Upper lobe of right lung (tissue), 1 donor: Measurements from ENCODE around the gene G0S2. TPM values are rescaled to one million over a fixed set of nuclear protein-coding genes. Genes with fewer than 3 reads are reported as not detected.

Experiments used
- ATAC-seq: fragments of 200-7000 bp; cut with Tn5 transposase; one replicate; pipeline ENCODE4 v1.9.1; 2020; ENCODE audit warnings: mild to moderate bottlenecking, moderate library complexity
- DNase-seq: peaks from one replicate; pipeline ENCODE4 v3.0.0-alpha.2; 2020
- H3K27ac ChIP-seq: fragments of 200-600 bp; one replicate; pipeline ENCODE4 v1.8.0; 2022
- H3K27me3 ChIP-seq: fragments of 200-600 bp; one replicate; pipeline ENCODE4 v1.8.0; 2022; ENCODE audit warnings: mild to moderate bottlenecking
- H3K36me3 ChIP-seq: fragments of 200-600 bp; one replicate; pipeline ENCODE4 v1.8.0; 2022
- H3K4me1 ChIP-seq: fragments of 200-600 bp; one replicate; pipeline ENCODE4 v1.8.0; 2022
- H3K4me3 ChIP-seq: fragments of 200-600 bp; one replicate; pipeline ENCODE4 v1.8.0; 2022; ENCODE audit warnings: mild to moderate bottlenecking
- H3K9me3 ChIP-seq: fragments of 200-600 bp; one replicate; pipeline ENCODE4 v1.8.0; 2022
- intact Hi-C: fragments of 100-400 bp; cut with DNase I; formaldehyde crosslinking; loops from one replicate; pipeline ENCODE4 v1.11.0; 2022
- total RNA-seq: library from RNA; stranded (reverse); fragmentation: NEBNext Ultra II Directional; extraction: Animal tissue kit (Norgen Biotek cat#: 25700); gene quantifications from one replicate; pipeline ENCODE4 v1.2.1, GENCODE V29; 2021
- TF ChIP-seq, protein P1 (sequence below): fragments of 200-600 bp; IDR thresholded peaks from one replicate; pipeline ENCODE4 v1.8.0; 2022; ENCODE audit warnings: antibody characterized with exemption
- donor health status: DM: no; HTN: yes; CAD: no; lungs with severe emphysema.

Gene G0S2
- total RNA-seq, 1 donor from 2014 or later: 36.5 TPM

DNA sequence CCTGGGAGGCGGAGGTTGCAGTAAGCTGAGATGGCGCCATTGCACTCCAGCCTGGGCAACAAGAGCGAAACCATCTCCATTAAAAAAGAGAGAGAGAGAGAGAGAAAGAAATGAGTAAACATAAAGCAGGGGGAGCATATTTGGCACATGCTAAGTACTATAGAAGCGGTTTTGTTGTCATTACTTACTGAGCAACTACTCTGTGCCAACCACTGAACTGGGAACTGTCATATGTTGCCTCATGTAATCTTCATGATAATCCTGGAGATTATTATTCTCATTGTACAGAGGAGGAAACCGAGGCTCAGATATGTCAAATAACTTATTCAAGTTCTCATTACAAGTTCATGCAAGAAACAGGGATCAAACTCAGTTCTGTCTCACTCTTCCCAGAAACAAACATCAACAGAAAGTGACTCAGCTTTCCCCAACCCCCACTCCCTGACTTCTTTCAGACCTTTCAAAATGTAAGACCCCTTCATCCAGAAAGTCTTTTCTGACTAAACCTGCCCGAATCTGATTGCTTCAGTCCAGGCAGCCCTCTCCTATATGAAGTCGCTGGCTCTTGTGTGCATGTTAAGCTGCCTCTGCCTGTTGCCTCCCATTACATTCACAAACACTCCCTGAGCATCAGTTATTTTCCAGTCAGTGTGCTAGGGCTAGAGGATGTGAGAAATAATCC, 46.5 kb upstream of the G0S2 start:
- no peak for ATAC-seq
- H3K27me3 ChIP-seq: no peaks in the 10 kb centered on the region
- no peak overlapping the region for H3K27ac ChIP-seq
- peaks cover 19% of the 10 kb centered on the region for H3K4me1 ChIP-seq
- H3K9me3 ChIP-seq: no peaks in the 10 kb centered on the region
- no peaks in the 10 kb centered on the region for H3K36me3 ChIP-seq
- TF ChIP-seq, protein P1, sequence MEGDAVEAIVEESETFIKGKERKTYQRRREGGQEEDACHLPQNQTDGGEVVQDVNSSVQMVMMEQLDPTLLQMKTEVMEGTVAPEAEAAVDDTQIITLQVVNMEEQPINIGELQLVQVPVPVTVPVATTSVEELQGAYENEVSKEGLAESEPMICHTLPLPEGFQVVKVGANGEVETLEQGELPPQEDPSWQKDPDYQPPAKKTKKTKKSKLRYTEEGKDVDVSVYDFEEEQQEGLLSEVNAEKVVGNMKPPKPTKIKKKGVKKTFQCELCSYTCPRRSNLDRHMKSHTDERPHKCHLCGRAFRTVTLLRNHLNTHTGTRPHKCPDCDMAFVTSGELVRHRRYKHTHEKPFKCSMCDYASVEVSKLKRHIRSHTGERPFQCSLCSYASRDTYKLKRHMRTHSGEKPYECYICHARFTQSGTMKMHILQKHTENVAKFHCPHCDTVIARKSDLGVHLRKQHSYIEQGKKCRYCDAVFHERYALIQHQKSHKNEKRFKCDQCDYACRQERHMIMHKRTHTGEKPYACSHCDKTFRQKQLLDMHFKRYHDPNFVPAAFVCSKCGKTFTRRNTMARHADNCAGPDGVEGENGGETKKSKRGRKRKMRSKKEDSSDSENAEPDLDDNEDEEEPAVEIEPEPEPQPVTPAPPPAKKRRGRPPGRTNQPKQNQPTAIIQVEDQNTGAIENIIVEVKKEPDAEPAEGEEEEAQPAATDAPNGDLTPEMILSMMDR: no peak
- no peak overlapping the region for H3K4me3 ChIP-seq
- intact Hi-C loops: no loop called here
- DNase-seq: no peak

DNA sequence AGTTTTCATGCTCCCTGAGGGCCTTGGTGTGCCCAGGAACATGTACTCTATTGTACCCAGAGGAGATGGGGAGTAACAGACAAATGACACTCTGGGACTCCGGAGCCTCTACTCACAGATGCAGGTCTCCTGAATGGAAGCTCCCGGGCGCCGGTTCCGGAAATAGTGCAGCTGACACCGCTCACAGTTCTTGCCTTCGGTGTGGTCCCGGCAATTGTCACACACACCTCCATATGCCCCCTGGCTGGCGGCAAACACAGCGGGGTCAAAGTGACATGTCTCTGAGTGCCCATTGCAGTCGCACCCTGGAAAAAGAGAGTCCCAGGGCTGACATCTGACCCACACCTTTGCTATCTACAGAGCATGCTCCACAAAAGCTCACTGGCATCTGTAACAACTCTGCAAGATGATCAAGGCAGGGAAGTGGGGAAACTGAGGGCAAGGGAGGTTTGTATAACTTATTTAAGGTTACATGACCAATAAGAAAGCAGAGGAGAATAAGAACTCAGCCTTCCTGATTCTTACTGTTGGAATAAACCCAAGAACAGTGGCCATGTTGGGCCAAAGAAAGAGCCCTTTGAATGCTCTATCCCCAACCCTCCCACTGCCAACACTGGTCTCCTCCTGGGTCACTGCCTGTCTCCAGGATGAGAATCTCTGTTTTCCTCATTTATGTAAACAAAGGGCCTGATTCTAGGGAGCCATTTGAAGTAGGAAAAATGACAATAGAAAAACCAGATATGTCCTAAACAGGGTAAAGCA, 45.4 kb upstream of the G0S2 start:
- Histone ChIP-seq H3K27me3 (no peaks in the 10 kb centered on the region), H3K9me3 (no peaks in the 10 kb centered on the region), H3K4me3 (no peak overlapping the region), H3K36me3 (no peaks in the 10 kb centered on the region), H3K4me1 (peaks cover 19% of the 10 kb centered on the region), H3K27ac (no peak overlapping the region)
- DNase-seq (no peak), ATAC-seq (no peak)
- TF ChIP-seq, protein P1: no peak
- intact Hi-C loops: no loop called here

DNA sequence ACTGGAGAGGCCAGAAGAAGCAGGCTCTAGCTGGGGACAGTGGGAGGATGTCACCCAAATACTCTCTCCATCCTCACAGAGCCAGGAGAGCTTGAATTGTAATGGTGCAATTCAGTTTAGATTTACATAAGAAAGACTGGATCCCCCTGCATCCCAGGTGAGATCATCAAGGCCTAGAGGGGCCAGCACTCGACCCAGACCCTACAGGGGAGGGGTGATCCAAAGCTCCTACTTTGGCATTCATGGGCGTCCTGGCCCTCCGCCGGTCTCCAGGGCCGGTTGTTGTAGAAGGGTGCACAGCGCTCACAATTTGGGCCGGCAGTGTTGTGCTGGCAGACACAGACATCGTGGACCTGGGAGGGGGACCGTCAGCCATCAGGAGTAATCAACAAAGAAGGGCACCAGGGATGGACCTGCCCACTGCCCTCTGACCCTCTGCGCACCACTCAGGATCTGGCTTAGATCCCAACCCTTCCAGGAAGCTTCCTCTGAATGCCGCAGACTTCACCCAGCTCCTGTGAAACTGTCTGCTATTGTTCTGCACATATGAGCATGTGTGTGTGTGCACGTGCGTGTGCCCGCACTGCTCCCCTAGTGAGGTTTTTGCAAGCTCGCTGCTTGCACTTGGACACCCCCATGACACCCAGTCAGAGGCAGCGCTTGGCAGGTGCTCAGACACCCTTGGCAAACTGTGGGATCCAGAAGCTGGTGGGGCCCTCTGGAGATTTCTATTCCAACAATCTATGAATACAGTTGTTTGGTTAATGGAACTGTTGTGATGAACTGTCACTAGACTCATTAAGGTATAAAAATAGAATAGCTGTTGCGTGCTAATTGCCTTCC, 44.6 kb upstream of the G0S2 start:
- intact Hi-C loops: no loop called here
- DNase-seq: no peak

DNA sequence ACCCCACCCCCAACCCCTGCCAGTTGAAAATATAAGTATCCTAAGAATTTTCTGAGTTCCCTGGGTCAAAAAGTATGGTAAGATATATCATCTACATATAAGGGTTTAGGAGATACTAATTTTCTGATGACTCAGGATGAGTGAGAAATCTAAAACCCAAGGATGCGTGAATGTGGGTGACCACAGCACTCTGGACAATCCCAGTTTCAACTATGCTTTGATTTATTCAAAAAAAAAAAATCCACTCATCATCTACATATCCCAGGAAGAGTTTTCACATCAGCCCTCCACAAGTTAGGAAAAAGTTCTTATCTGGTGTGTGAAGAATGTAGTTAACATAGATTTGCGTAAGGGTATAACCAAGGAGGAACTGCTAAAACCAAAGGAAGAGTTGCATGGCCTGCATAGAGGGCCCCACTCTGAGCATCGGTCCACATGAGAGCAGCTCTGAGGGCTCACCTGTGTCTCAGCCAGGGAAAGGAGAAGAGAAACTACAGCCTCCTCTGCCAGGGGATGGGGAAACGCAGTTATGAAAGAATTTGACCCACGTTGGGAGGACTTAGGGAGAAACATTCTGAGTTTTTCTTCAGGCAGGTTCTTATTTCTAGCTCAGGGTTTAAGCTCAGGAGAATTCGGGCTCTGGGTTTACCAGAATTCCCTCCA, 41.7 kb upstream of the G0S2 start:
- Histone ChIP-seq H3K36me3 (no peaks in the 10 kb centered on the region), H3K4me1 (no peaks in the 10 kb centered on the region), H3K4me3 (no peak overlapping the region), H3K9me3 (no peaks in the 10 kb centered on the region), H3K27me3 (no peaks in the 10 kb centered on the region), H3K27ac (no peak overlapping the region)
- DNase-seq: no peak
- ATAC-seq: no peak
- intact Hi-C loops: no loop called here
- TF ChIP-seq, protein P1: no peak

More for the DNA sequence above, 44.6 kb upstream of the G0S2 start:
- Histone ChIP-seq H3K4me1 (peaks cover 16% of the 10 kb centered on the region), H3K9me3 (no peaks in the 10 kb centered on the region), H3K27ac (no peak overlapping the region), H3K4me3 (no peak overlapping the region), H3K27me3 (no peaks in the 10 kb centered on the region), H3K36me3 (no peaks in the 10 kb centered on the region)
- ATAC-seq: no peak
- TF ChIP-seq, protein P1: no peak

DNA sequence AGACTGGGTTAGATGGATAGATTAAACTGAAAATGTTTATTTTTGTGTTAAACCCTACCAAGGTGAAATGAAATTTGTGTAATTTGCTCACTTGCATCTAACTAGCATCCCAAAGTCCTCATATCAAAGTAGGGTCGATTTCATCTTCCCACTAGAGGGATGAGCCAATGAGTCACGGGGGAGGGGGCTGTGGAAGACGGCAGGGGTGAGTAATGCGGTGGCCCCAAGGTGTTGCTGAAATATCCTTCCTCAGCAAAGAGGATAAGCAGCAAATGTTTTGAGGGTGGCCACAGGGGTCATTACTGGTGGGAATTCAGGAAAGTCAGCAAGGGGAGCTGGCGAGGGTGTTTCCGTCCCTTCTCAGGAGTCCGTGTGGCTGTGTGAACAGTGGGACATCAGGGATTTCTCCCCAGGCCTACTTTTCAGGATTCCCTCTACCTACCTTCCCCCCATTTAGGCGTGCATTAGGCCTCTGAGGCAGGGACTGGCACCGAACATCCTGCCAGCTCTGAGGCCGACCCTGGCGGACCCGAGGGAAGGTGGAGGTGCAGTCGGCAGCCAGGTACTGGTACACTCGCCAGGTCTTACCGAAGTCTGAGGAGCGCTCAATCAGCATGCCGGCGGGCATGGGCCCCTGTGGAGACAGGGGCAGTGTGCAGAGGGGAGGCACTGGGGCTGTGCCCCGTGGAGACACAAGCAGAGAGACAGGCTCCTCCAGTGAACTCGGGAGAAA, 41.0 kb upstream of the G0S2 start:
- intact Hi-C loops: no loop called here
- no peak overlapping the region for H3K4me3 ChIP-seq
- H3K9me3 ChIP-seq: no peaks in the 10 kb centered on the region
- TF ChIP-seq, protein P1: no peak
- DNase-seq: no peak
- no peak for ATAC-seq
- H3K27ac ChIP-seq: no peak overlapping the region
- H3K27me3 ChIP-seq: no peaks in the 10 kb centered on the region
- no peaks in the 10 kb centered on the region for H3K36me3 ChIP-seq
- H3K4me1 ChIP-seq: no peaks in the 10 kb centered on the region
